GM21825 (cell line): ENCODE data around the gene BRWD1.

Source experiments
- ATAC-seq: cut with Tn5 transposase; IDR thresholded peaks from one replicate; pipeline ENCODE4 v1.9.1; 2021; ENCODE audit warnings: mild to moderate bottlenecking, moderate library complexity; ENCODE audit not compliant: unreplicated experiment

The BRWD1 gene

GRCh38 chr21:39330001-39330400, 16.6 kb upstream of the BRWD1 start:
- no peak for ATAC-seq

DNA sequence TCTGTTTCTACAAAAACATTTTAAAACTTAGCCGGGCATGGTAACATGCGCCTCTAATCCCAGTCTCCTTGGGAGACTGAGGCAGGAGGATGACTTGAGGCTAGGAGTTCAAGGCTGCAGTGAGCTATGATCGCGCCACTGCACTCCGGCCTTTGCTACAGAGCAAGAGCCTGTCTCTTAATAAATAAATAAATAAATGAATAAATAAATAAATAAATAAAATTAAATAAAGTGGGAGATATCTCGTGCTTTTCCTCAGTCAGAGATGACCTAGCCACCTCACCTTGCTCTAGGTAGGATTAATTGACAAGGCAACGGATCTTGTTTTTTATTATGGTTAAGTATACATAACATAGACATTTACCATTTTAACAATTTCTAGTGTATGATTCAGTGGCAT, 14.3 kb upstream of the BRWD1 start:
- ATAC-seq, result no peak

- ATAC-seq, result no peak
Observed at GRCh38 chr21:39326607-39327307, 13.3 kb upstream of the BRWD1 start.

DNA sequence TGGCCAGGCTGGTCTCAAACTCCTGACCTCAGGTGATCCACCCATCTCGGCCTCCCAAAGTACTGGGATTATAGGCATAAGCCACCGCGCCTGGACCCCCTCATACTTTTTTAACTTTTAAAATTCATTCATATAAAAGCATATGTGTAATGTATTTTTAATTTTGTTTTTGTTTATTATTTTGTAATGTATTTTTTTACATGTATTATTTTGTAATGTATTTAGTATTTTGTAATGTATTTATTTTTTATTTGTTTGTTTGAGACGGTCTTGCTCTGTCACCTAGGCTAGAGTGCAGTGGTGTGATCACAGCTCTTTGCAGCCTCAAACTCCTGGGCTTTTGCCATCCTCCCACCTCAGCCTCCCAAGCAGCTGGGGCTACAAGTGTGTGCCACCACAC, 12.0 kb upstream of the BRWD1 start:
- no peak for ATAC-seq

- ATAC-seq, result no peak
Observed at GRCh38 chr21:39321424-39321823, 8.0 kb upstream of the BRWD1 start.

- ATAC-seq, result no peak
Observed at GRCh38 chr21:39319814-39320332, 6.4 kb upstream of the BRWD1 start.

DNA sequence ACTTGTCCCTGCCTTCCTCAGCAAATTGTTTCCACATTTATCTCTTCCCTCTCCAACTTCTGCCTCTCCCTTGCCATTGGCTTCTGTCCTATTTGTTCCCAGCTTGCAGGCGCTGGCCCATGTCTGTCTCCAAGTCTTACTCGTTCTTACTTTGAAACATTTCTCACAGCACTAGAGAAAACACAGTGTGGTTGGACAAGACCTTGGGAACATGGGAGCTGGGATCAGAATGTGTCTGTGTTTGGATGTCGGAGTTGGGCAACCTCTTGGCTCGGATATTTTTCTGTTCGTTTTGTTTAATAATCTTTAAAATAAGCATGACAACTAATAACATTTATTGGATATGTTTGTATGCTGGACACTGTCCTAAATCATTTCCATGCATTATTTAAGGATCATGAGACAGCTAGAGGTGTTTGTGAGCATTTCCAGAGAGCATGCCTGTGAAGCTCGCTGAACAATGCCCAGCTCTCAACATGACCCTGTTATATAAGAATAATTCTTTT, 5.9 kb upstream of the BRWD1 start:
- ATAC-seq, result no peak

DNA sequence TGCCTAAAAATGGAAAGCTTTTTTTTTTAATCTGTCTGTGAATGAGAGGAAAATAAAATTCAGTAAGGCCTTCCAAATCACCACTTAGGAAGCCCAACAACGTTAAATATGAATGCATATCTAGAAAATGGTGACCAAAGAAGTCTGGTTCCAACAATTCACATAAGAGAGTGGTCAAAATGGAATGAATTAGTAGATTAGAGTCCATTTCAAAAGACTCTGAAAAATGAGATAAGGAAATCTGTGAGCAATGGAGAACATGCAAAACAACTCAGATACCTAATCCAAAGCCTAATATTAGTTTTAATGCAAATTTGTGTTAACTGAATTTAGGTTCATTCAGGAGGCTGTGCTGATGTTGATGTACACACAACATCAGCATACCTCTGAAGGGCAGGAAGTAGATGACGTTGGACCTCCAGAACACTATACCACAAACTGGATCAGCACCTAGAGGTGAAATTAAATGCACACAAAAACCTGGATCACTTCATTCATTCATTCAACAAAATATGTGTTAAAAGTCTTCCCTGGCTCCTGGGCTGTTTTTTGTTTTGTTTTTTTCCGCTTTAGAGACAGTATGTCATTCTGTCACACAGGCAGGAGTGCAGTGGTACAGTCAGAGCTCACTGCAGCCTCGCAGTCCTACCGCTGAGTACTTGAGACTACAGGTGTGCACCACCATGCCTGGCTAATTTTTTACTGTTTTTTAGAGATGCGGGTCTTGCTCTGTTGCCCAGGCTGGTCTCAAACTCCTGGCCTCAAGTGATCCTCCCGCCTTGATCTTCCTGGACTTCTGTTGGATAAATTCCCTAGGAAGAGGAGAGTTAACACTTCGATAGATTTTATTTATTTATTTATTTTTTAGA, 4.9 kb upstream of the BRWD1 start:
- no peak for ATAC-seq

DNA sequence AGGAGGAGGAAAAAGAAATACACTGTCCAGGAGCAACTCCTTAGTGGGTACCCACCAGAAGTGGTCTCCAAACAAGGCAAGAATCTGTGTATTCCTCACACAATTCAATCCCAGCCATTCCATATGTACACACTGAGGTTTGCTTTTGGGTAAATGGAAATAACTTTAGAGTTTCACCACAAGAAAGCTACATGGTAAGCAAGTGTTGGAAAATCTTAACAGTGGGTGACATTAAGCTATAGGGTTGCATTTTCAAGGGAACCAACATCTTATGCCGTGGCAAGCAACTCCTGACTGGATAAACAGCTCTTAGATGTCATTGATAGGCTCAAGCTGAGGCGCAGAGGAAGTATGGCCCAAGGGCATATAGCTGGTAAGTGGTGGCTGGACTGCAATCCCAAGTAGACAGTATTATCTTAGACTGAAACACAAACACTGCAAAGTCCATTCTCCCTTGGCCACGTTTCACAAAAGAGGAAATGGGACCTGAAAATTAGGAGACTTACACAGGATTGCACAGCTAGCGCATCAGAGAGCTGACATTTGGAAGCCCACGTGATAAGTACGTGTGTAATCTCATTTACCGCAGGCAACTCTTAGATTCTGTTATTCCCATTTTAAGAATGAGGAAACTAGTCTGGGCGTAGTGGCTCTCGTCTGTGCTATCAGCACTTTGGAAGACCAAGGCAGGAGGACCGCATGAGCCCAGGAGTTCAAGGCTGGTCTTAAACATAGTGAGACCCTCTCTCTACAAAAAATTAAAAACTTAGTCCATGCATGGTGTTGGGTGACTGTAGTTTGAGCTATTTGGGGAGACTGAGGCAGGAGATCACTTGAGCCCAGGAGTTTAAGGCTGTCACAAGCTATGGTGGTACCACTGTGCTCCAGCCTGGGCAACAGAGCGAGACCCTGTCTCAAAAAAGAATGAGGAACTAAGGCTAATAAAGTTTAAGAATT, 4.0 kb upstream of the BRWD1 start:
- no peak for ATAC-seq

DNA sequence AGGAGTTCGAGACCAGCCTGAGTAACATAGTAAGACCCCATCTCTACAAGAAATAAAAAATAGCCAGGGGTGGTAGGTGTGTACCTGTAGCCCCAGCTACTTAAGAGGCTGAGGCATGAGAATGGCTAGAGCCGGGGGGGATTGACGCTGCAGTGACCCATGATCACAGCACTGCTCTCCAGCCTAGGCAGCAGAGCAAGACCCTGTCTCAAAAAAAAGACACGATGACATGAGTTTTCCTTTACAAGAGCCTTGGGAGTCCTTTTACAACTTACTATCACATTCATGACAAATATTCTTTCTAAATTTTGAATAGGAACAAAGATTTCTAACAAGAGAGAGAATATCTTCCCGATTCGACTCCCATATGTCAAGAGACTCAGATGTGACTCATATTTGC, 3.3 kb upstream of the BRWD1 start:
- no peak for ATAC-seq

DNA sequence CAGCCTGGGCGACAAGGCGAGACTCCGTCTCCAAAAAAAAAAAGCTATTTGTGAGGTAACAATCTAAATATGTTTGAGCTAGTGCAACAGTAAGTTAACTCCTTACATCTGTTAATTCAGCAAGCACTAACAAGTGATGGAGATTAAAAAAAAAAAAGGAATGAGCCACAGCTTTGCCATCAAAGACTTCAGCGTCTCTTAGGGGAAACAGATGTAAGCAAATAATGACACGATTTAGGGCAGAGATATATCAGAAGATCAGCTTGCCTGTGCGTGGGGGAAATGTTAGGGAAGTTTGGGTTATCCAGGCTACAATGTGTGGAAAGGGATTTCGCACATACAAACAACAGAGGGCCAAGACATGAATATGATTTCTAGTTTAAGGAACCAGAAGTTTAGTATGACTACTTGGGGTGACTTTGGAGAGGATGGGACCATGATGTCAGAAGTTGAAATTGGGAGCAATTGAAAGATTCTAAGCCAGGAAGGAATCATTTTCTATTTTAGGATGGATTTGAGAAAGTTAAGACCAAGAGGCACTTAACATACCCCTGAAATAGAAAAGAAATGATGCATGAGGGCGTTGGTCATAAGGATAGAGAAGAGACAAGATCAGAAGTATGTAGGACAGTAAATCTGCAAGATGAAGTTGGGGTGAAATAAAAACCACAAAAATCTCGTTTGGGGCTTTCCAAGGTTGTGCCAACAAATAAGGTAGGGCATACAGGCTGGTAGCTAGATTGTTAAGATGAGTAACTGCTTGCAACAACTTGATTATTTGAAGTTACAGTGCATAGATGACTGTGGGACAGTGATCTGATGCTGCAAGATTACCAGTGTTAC, 2.4 kb upstream of the BRWD1 start:
- ATAC-seq, result no peak

- ATAC-seq, result peak; percentile 6
Observed at GRCh38 chr21:39314143-39315027, 953 bp upstream of the BRWD1 start.

DNA sequence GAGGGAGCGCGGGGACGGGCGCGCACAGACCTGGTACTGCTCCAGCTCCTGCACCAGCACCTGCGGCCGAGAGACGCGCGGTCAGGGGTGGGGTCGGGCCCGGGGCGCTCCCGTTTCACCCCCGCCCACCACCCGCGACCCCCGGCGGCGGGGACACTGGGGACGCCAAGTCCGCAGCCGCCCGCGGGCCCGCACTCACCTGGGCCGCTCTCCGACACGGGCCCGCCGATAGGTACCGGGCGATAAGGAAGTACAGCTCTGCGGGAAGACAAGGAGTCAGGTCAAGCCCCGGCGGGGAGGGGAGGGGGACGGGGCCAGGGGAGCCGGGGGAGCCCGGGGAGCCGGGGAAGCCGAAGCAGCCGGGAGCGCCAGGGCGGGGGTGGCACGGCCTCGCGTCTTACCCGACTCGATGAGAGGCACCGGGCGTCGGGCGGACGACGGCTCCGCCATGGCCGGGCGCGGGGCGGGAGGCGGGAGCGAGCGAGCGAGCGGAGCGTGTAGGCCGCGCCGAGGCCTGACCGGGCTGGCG, 326 bp downstream of the BRWD1 start:
- ATAC-seq, result peak; percentile 8

DNA sequence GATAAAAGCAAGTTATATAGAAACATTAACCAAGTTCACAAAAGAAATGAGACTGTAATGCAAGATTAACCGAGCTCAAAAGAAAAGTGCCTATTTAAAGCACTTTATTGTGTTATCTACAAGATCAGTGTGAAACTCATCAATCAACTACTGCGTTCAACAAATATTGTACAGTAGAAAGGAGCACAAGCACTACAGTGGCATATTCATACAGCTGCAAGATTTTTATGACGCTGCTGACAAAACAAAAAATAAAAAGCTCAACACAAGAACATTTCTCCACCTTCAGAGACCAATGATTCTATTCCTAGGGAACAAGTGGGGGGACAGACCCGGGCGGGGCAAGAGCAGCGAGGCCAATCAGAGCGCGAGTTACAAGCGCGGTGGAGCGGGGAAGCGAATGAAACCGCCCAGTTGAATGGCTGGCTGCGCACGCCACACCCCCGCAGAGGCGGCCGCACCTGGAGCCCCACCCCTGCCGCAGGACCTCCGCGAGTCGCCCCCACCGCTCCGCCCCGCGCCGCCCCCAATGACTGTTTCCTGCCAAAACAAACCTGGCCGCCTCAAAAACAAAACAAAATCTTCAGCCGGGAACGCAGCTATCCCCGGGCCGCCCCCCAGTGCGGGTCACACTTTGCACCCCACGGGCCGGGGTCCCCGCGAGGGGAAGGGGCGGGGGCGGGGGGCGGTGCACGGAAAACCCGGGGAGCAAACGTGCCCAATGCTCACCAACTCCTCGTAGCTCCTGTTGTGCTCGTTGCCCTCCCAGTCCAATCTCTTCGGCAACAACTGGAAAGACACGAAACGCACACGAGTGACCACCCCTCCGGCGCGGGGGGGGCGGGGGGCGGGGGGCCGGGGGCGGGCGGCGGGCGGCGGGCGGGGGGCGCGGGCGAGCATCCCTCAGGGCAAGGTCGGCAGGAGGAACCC, 1.1 kb downstream of the BRWD1 start:
- ATAC-seq, result peak; percentile 72

- ATAC-seq, result no peak
Observed at GRCh38 chr21:39311164-39311563, 2.3 kb downstream of the BRWD1 start.

DNA sequence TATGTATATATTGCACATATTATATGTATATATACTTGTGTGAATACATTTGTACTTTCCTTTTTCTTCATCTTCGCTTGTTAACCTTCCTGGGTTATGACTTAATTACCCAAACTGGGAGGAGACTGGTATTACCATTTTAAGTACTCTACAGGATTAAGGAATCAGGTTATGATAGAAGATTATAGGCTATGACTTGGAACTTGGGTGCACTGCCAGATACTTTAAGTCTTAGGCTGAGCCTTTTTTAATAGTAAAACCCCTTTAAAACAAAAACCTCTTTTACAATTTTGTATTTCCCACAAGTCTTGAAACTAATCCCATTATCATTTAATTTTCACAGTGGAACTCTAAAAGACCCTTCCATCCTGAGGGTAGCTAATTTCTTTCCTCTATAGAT, 6.0 kb downstream of the BRWD1 start:
- no peak for ATAC-seq

- no peak for ATAC-seq
Observed at GRCh38 chr21:39300587-39300986, 12.8 kb downstream of the BRWD1 start.

DNA sequence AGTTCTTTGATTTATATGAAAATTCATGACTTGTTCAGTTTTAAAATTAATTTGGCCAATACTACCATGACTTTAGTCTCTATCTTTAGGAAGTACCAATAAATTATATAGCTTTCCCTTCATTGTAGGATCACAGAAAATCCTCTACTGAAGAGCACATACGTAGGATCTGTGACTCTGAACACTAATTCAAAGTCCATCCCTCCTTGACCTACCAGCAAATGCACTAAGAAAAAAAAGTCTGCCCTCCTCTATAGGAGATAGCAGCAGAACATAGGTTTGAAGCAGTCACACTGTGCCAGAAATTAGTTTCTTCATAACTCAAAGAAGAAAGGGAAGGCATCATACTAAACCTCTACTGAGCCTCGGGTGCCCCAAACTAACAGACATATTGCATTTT, 16.5 kb downstream of the BRWD1 start:
- no peak for ATAC-seq
